SIG-M5 treated with dmso at 0.1 percent for 504 hours (cell line): Measurements from ENCODE around the gene SMAD4.
"Not testable (repeated sequence)": the region's sequence is repeated elsewhere in the genome, so short reads cannot be mapped to it uniquely, and the experiment has no call there.

ENCODE experiments used
- DNase-seq: peaks from one replicate; lab custom pipeline; 2025; ENCODE audit not compliant: unreplicated experiment; lab: John Stamatoyannopoulos, UW

SMAD4 gene

DNA sequence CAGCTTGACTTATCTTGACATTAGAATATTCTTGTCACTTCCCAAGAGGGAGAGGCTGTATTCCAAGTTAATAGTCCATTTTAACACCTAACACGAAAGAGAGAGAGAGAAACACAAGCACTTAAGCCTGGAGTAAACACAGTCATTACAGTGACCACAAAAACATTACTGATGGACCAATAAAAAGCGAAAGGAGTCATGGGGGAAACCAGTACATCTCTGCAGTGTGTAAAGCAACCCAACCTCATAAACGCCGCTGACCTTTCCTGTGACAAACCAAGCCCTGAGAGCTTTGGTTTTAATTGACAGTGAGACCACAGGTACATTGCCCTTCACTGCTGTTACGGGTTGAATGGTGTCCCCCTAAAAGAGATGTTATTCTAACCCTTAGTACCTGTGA, 78.3 kb downstream of the SMAD4 start:
- DNase-seq: no peak

GRCh38 chr18:51110073-51110797, 80.2 kb downstream of the SMAD4 start:
- no peak for DNase-seq

DNA sequence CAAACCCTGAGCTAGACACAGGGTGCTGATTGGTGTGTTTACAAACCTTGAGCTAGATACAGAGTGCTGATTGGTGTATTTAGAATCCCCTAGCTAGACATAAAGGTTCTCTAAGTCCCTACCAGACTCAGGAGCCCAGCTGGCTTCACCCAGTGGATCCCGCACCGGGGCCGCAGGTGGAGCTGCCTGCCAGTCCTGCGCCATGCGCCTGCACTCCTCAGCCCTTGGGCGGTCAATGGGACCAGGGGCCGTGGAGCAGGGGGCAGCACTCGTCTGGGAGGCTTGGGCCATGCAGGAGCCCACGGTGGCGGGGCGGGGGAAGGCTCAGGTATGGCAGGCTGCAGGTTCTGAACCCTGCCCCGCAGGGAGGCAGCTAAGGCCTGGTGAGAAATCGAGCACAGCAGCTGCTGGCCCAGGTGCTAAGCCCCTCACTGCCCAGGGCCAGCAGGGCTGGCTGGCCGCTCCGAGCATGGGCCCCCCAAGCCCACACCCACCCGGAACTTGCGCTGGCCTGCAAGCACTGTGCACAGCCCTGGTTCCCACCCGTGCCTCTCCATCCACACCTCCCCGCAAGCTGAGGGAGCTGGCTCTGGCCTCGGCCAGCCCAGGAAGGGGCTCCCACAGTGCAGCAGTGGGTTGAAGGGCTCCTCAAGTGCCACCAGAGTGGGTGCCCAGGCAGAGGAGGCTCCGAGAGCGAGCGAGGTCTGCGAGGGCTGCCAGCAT, 81.8 kb downstream of the SMAD4 start:
- not testable (repeated sequence) for DNase-seq

DNA sequence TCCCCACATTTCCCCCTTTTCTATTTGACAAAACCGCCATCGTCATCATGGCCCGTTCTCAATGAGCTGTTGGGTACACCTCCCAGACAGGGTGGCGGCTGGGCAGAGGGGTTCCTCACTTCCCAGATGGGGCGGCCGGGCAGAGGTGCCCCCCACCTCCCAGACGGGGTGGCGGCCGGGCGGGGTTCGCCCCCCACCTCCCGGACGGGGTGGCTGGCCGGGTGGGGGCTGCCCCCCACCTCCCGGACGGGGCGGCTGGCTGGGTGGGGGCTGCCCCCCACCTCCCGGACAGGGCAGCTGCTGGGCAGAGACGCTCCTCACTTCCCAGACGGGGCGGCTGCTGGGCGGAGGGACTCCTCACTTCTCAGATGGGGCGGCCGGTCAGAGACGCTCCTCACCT, 87.0 kb downstream of the SMAD4 start:
- not testable (repeated sequence) for DNase-seq

DNA sequence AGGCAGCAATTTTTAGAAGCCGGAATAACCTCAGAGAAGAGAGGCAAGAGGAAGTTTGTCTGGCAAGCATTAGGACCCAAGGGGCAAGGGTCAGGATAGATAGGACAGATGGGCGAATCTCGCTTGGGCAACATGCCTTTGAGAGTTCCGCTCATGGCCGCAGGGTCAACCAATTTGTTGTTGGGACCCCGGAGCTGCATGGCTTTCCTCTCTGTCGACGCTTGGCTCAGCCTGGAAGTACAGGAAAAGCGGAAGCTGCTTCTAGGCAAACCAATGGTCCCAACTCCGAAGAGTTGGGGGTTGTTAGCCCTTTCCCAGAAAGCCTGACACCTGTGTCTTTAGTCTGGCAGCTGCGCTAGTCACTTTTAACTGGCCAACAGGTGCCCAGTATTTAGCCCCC, 89.5 kb downstream of the SMAD4 start:
- DNase-seq: not testable (repeated sequence)

GRCh38 chr18:51119976-51120375, 90.0 kb downstream of the SMAD4 start:
- not testable (repeated sequence) for DNase-seq

GRCh38 chr18:51120809-51121596, 91.0 kb downstream of the SMAD4 start:
- DNase-seq: no peak

- no peak for DNase-seq
Observed at GRCh38 chr18:51121597-51121857, 91.5 kb downstream of the SMAD4 start.

- DNase-seq: no peak
Observed at GRCh38 chr18:51122266-51123045, 92.4 kb downstream of the SMAD4 start.

GRCh38 chr18:51123046-51123395, 93.0 kb downstream of the SMAD4 start:
- DNase-seq: no peak

DNA sequence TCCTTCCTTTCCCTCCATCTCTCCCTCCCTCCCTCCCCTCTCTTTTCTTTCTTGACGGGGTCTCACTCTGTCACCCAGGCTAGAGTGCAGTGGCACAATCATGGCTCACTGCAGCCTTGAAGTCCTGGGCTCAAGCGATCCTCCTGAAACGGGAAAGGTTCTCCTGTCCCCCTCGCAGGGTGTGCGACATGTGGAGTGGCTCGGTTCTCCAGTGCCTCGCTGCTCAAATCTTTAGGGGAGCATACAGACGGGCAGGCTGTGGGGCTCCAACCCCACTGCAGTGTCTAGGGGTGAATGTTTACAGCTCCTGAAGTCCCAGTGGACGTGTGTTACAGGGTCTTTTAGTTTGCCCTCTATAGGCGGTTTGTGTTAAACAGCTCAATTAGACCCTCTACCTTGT, 93.5 kb downstream of the SMAD4 start:
- DNase-seq: no peak

DNA sequence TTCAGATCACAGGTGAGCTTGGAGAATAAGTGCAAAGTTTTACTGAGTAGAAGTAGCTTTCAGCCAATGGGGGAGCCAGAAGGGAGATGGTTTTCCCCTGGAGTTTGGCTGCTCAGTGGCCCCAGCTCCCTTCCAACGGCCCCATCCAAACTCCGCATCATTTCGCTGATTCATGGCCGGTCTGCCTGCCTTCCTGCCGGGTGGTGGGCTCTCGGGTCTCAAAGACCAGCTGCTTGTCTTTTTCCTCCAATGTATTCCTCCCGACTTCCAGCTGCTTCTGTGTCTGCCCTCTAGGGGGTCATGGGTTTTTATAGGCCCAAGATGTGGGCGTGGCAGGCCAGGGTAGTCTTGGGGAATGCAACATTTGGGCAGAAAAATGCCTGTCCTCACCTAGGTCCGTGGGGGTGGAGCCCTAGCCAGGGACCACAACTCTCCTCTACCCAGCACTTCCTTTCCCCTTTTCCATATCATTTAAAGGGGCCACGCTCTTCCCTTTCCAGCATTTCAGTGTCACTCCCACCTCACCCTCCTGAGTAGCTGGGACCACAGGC, 94.0 kb downstream of the SMAD4 start:
- no peak for DNase-seq

GRCh38 chr18:51125976-51126375, 96.0 kb downstream of the SMAD4 start:
- no peak for DNase-seq

GRCh38 chr18:51127664-51128063, 97.7 kb downstream of the SMAD4 start:
- no peak for DNase-seq

DNA sequence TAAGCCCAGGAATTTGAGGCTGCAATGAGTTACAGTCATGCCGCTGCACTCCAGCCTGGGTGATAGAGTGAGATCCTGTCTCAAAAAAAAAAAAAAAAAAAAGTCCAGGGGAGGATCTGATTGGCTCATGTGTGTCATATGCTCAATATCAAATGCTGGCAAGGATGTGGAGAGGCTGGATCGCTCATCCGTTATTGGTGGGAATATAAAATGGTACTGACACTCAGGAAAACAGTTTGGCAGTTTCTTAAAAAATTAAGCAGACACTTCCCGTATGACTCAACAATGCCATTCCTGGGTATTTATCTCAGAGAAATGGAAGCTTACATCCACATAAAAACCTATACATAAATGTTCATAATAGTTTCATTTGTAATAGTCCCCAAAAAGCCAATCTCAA, 98.5 kb downstream of the SMAD4 start:
- DNase-seq: no peak

GRCh38 chr18:51132256-51132935, 102.4 kb downstream of the SMAD4 start:
- DNase-seq: no peak

DNA sequence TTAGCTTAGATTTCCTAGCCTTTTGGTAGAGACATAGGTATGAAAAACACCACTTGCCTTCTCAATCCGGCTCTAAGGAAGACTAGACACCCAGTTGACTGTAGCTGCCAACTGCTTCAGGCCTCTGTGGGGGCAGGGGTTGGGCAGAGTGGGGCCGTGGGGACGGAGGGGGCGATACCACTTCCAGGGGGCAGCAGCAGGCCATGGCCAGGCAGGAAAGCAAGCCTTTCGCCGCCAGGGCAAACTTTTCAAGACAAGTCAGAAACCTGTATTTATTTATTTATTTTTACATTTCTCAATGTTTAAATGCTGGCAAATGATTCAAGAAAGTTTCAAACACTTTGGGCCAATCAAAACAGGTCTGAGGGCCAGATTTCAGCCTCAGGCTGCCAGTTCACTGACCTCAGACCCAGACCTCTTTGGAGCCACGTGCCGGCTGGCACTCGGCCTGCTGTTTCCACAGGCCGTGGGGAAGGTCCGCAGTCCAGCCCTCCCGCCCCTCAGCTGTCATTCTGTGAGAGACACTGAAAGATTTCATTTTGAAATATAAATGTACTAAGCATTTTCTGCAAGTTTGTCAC, 103.7 kb downstream of the SMAD4 start:
- no peak for DNase-seq
